Peyer's patch (tissue), 4 donors: ENCODE results near the gene TMEM92.
"Not testable (repeated sequence)": the region's sequence is repeated elsewhere in the genome, so short reads cannot be mapped to it uniquely, and the experiment has no call there.

Source experiments
- CTCF ChIP-seq, 6 experiments: fragments of 450-650 bp in 4 of 6; fragments of 200-600 bp in 2 of 6; sonication (generic) in 1 of 6; IDR thresholded peaks; one replicate each; pipeline ENCODE4 v1.5.1; 2017 to 2019; ENCODE audit warnings: antibody characterized with exemption in 6 of 6, mild to moderate bottlenecking in 3 of 6, moderate library complexity in 1 of 6
- POLR2A ChIP-seq, 2 donors: fragments of 450-650 bp; IDR thresholded peaks; one replicate each; pipeline ENCODE4 v1.5.1; 2017; ENCODE audit warnings: antibody characterized with exemption in 2 of 2, mild to moderate bottlenecking in 2 of 2, moderate library complexity in 2 of 2

GRCh38 chr17:50300824-50301223 lies 26.6 kb downstream of the TMEM92 start:
- not testable (repeated sequence) for TF ChIP-seq CTCF, POLR2A (IDR thresholded peaks at IDR 0.05)
